KMS-11 (cell line): ENCODE results near the gene ZNF740.

Experiments used
- H2AFZ ChIP-seq: fragments of 200-600 bp; sonication (generic); 2 replicates; pipeline ENCODE4 v1.6.1; 2016; ENCODE audit warnings: antibody characterized with exemption, mixed run types, low read depth
- H3K27ac ChIP-seq: fragments of 200-600 bp; sonication (generic); 2 replicates; pipeline ENCODE4 v1.6.1; 2016; ENCODE audit warnings: mild to moderate bottlenecking, mixed run types
- H3K27me3 ChIP-seq: fragments of 200-600 bp; sonication (generic); 2 replicates; pipeline ENCODE4 v1.6.1; 2017; ENCODE audit warnings: mild to moderate bottlenecking, low read depth, mixed run types, moderate library complexity; ENCODE audit not compliant: insufficient read depth
- H3K36me3 ChIP-seq: fragments of 200-600 bp; sonication (generic); 2 replicates; pipeline ENCODE4 v1.6.1; 2017; ENCODE audit warnings: mild to moderate bottlenecking, mixed run types; ENCODE audit not compliant: insufficient read depth
- H3K4me1 ChIP-seq: fragments of 200-600 bp; sonication (generic); 2 replicates; pipeline ENCODE4 v1.6.1; 2016; ENCODE audit warnings: mild to moderate bottlenecking, low read depth, mixed run types; ENCODE audit not compliant: poor library complexity, severe bottlenecking
- H3K4me2 ChIP-seq: fragments of 200-600 bp; sonication (generic); 2 replicates; pipeline ENCODE4 v1.7.0; 2016; ENCODE audit warnings: mild to moderate bottlenecking, mixed run types
- H3K4me3 ChIP-seq: fragments of 200-600 bp; sonication (generic); IDR thresholded peaks from 2 replicates; pipeline ENCODE4 v1.6.1; 2017; ENCODE audit warnings: low read depth, low read length, mixed read lengths; ENCODE audit not compliant: insufficient read depth
- H3K79me2 ChIP-seq: fragments of 200-600 bp; sonication (generic); 2 replicates; pipeline ENCODE4 v1.6.1; 2016; ENCODE audit warnings: low read depth, mixed run types; ENCODE audit not compliant: insufficient read depth
- H3K9ac ChIP-seq: fragments of 200-600 bp; sonication (generic); 2 replicates; pipeline ENCODE4 v1.6.1; 2016; ENCODE audit warnings: mild to moderate bottlenecking, mixed run types
- H4K20me1 ChIP-seq: fragments of 200-600 bp; sonication (generic); 2 replicates; pipeline ENCODE4 v1.6.1; 2016; ENCODE audit warnings: mild to moderate bottlenecking, mixed run types; ENCODE audit not compliant: insufficient read depth
- CTCF ChIP-seq: fragments of 200-600 bp; sonication (generic); conservative IDR thresholded peaks from 2 replicates; pipeline ENCODE4 v1.6.1; 2017; ENCODE audit warnings: low read depth, mild to moderate bottlenecking, antibody characterized with exemption, low read length, moderate library complexity, mixed read lengths

Gene ZNF740

GRCh38 chr12:53185582-53186153 is 5.1 kb downstream of the ZNF740 start:
- H2AFZ ChIP-seq, result no peak overlapping the region
- peak; percentile 65 for TF ChIP-seq CTCF
- peaks cover 36% of the 10 kb centered on the region for H3K79me2 ChIP-seq
- peaks cover 44% of the 10 kb centered on the region for H3K4me1 ChIP-seq
- no peaks in the 10 kb centered on the region for H3K27me3 ChIP-seq
- no peak overlapping the region for H3K4me2 ChIP-seq
- H3K9ac ChIP-seq, result no peak overlapping the region
- H3K36me3 ChIP-seq, result peaks cover 11% of the 10 kb centered on the region; the same call in 1 of the 2 replicates
- H3K4me3 ChIP-seq, result no peak overlapping the region
- H4K20me1 ChIP-seq, result no peaks in the 10 kb centered on the region
- H3K27ac ChIP-seq, result no peak overlapping the region; the same call in 1 of the 2 replicates

GRCh38 chr12:53186745-53187144 is 6.2 kb downstream of the ZNF740 start:
- TF ChIP-seq CTCF, result no peak
- no peaks in the 10 kb centered on the region for H3K27me3 ChIP-seq
- no peak overlapping the region for H3K9ac ChIP-seq
- H3K4me1 ChIP-seq, result peaks cover 51% of the 10 kb centered on the region
- no peaks in the 10 kb centered on the region for H4K20me1 ChIP-seq
- H3K36me3 ChIP-seq, result peaks cover 11% of the 10 kb centered on the region; the same call in 1 of the 2 replicates
- H3K4me3 ChIP-seq, result no peak overlapping the region
- H3K79me2 ChIP-seq, result peaks cover 29% of the 10 kb centered on the region
- H3K27ac ChIP-seq, result no peak overlapping the region; the same call in 1 of the 2 replicates
- no peak overlapping the region for H2AFZ ChIP-seq
- H3K4me2 ChIP-seq, result no peak overlapping the region

- H3K27me3 ChIP-seq, result no peaks in the 10 kb centered on the region
- H2AFZ ChIP-seq, result no peak overlapping the region
- H3K4me1 ChIP-seq, result peaks cover 50% of the 10 kb centered on the region
- no peak overlapping the region for H3K9ac ChIP-seq
- no peak overlapping the region; the same call in 1 of the 2 replicates for H3K27ac ChIP-seq
- H3K4me2 ChIP-seq, result no peak overlapping the region
- no peak overlapping the region for H3K4me3 ChIP-seq
- H3K79me2 ChIP-seq, result peaks cover 24% of the 10 kb centered on the region
- no peak for TF ChIP-seq CTCF
- H4K20me1 ChIP-seq, result no peaks in the 10 kb centered on the region
- H3K36me3 ChIP-seq, result peaks cover 17% of the 10 kb centered on the region; the same call in 1 of the 2 replicates
Observed at GRCh38 chr12:53187145-53187899, 6.8 kb downstream of the ZNF740 start.

GRCh38 chr12:53190108-53190729 is 9.7 kb downstream of the ZNF740 start:
- Histone ChIP-seq H3K27me3 (no peaks in the 10 kb centered on the region), H3K9ac (no peak overlapping the region), H3K36me3 (peaks cover 35% of the 10 kb centered on the region; the same call in 1 of the 2 replicates), H3K4me1 (peaks cover 54% of the 10 kb centered on the region), H3K4me3 (no peak overlapping the region), H3K79me2 (no peaks in the 10 kb centered on the region; the same call in 1 of the 2 replicates), H2AFZ (no peak overlapping the region), H3K4me2 (no peak overlapping the region), H3K27ac (peak overlapping the region; percentile 10; the same call in 1 of the 2 replicates), H4K20me1 (no peaks in the 10 kb centered on the region)
- peak; percentile 90 for TF ChIP-seq CTCF
